MM.1S (cell line): ENCODE results near the gene CTAGE4.
"Not testable (repeated sequence)": the region's sequence is repeated elsewhere in the genome, so short reads cannot be mapped to it uniquely, and the experiment has no call there.

Source experiments
- DNase-seq: peaks from one replicate; pipeline ENCODE4 v3.0.0-alpha.2; 2015
- H2AFZ ChIP-seq: fragments of 300-600 bp; sonication (generic); 2 replicates; pipeline ENCODE4 v1.6.0; 2016; ENCODE audit warnings: antibody characterized with exemption, low read length
- H3F3A ChIP-seq: fragments of 300-600 bp; sonication (generic); 2 replicates; pipeline ENCODE4 v1.6.1; 2016; ENCODE audit warnings: mild to moderate bottlenecking, antibody characterized with exemption, low read length, moderate library complexity, mixed read lengths; ENCODE audit not compliant: insufficient read depth
- H3K27ac ChIP-seq: fragments of 300-600 bp; sonication (generic); 2 replicates; pipeline ENCODE4 v1.5.1; 2016; ENCODE audit warnings: mild to moderate bottlenecking, low read length
- H3K27me3 ChIP-seq: fragments of 300-600 bp; sonication (generic); replicated peaks from 2 replicates; pipeline ENCODE4 v1.6.0; 2016; ENCODE audit warnings: low read length; ENCODE audit not compliant: insufficient read depth
- H3K36me3 ChIP-seq: fragments of 300-600 bp; sonication (generic); replicated peaks from 2 replicates; pipeline ENCODE4 v1.6.1; 2016; ENCODE audit warnings: mild to moderate bottlenecking, low read length, mixed read lengths; ENCODE audit not compliant: insufficient read depth
- H3K4me1 ChIP-seq: fragments of 300-600 bp; sonication (generic); 2 replicates; pipeline ENCODE4 v1.6.1; 2016; ENCODE audit warnings: low read length, mixed read lengths
- H3K4me2 ChIP-seq: fragments of 300-600 bp; sonication (generic); 2 replicates; pipeline ENCODE4 v1.6.0; 2016; ENCODE audit warnings: low read depth, low read length
- H3K4me3 ChIP-seq: fragments of 300-600 bp; sonication (generic); 2 replicates; pipeline ENCODE4 v1.5.1; 2016; ENCODE audit warnings: low read length, mixed read lengths
- H3K79me2 ChIP-seq: fragments of 300-600 bp; sonication (generic); 2 replicates; pipeline ENCODE4 v1.6.1; 2016; ENCODE audit warnings: mixed run types, low read length, mixed read lengths
- H3K9ac ChIP-seq: fragments of 300-600 bp; sonication (generic); 2 replicates; pipeline ENCODE4 v1.6.1; 2016; ENCODE audit warnings: low read length, mixed read lengths
- H3K9me2 ChIP-seq: fragments of 300-600 bp; sonication (generic); replicated peaks from 2 replicates; pipeline ENCODE4 v1.6.1; 2016; ENCODE audit warnings: mild to moderate bottlenecking, low read length, mixed read lengths; ENCODE audit not compliant: insufficient read depth
- H3K9me3 ChIP-seq: fragments of 300-600 bp; sonication (generic); replicated peaks from 2 replicates; pipeline ENCODE4 v1.6.1; 2016; ENCODE audit warnings: mild to moderate bottlenecking, low read length, mixed read lengths; ENCODE audit not compliant: insufficient read depth
- H4K20me1 ChIP-seq: fragments of 300-600 bp; sonication (generic); 2 replicates; pipeline ENCODE4 v1.6.1; 2016; ENCODE audit warnings: mild to moderate bottlenecking, low read length, moderate library complexity, mixed read lengths; ENCODE audit not compliant: insufficient read depth
- CTCF ChIP-seq: fragments of 300-600 bp; sonication (generic); IDR thresholded peaks from 2 replicates; pipeline ENCODE4 v1.5.1; 2016; ENCODE audit warnings: antibody characterized with exemption, low read length, mixed read lengths
- EZH2 ChIP-seq: fragments of 300-600 bp; sonication (generic); optimal IDR thresholded peaks from 2 replicates; pipeline ENCODE3; 2017; ENCODE audit warnings: low read depth, mild to moderate bottlenecking, antibody characterized with exemption, low read length, mixed read lengths
- EZH2phosphoT487 ChIP-seq: fragments of 300-600 bp; sonication (generic); IDR thresholded peaks from 2 replicates; pipeline ENCODE4 v1.6.1; 2018; ENCODE audit warnings: antibody characterized with exemption, low read length

Gene CTAGE4

GRCh38 chr7:144164784-144165183, 18.5 kb upstream of the CTAGE4 start:
- Histone ChIP-seq H3K79me2 (no peaks in the 10 kb centered on the region), H3K9ac (no peak overlapping the region), H3K36me3 (no peaks in the 10 kb centered on the region), H3K27me3 (no peaks in the 10 kb centered on the region), H4K20me1 (no peaks in the 10 kb centered on the region), H3K4me3 (no peak overlapping the region), H3K9me2 (no peaks in the 10 kb centered on the region), H3K9me3 (no peaks in the 10 kb centered on the region), H3K4me1 (no peaks in the 10 kb centered on the region), H3K27ac (no peak overlapping the region), H3K4me2 (no peak overlapping the region), H2AFZ (no peak overlapping the region), H3F3A (no peaks in the 10 kb centered on the region)
- DNase-seq = no peak
- TF ChIP-seq EZH2phosphoT487 (no peak), EZH2 (no peak), CTCF (no peak)

- H3K4me2 ChIP-seq, H3K9me2 ChIP-seq, H3K79me2 ChIP-seq, H4K20me1 ChIP-seq, H3K9ac ChIP-seq, H3K9me3 ChIP-seq, H3K27ac ChIP-seq, DNase-seq, H3F3A ChIP-seq, H3K4me3 ChIP-seq, H2AFZ ChIP-seq, H3K27me3 ChIP-seq, H3K36me3 ChIP-seq, H3K4me1 ChIP-seq: not testable (repeated sequence)
These were observed 11.5 kb upstream of the CTAGE4 start for GRCh38 chr7:144171594-144172350.

GRCh38 chr7:144174613-144175012, 8.7 kb upstream of the CTAGE4 start:
- Histone ChIP-seq H3F3A (no peaks in the 10 kb centered on the region), H3K27ac (no peak overlapping the region), H3K4me1 (no peaks in the 10 kb centered on the region), H3K4me3 (no peak overlapping the region), H3K4me2 (no peak overlapping the region), H3K27me3 (no peaks in the 10 kb centered on the region), H4K20me1 (no peaks in the 10 kb centered on the region), H3K9me3 (no peaks in the 10 kb centered on the region), H3K36me3 (no peaks in the 10 kb centered on the region), H3K9me2 (no peaks in the 10 kb centered on the region), H3K9ac (no peak overlapping the region), H3K79me2 (no peaks in the 10 kb centered on the region), H2AFZ (no peak overlapping the region)
- no peak for DNase-seq
- TF ChIP-seq CTCF (no peak), EZH2 (no peak), EZH2phosphoT487 (no peak)

GRCh38 chr7:144178380-144179164, 4.7 kb upstream of the CTAGE4 start:
- not testable (repeated sequence) for H3K36me3 ChIP-seq, H3K9me2 ChIP-seq, H3K9ac ChIP-seq, H3K79me2 ChIP-seq, H3F3A ChIP-seq, H3K4me2 ChIP-seq, H2AFZ ChIP-seq, H3K27me3 ChIP-seq, H3K4me1 ChIP-seq, H3K27ac ChIP-seq, H3K9me3 ChIP-seq, H4K20me1 ChIP-seq, H3K4me3 ChIP-seq
- peak; percentile 32 for TF ChIP-seq CTCF
- DNase-seq = peak; percentile 27

- not testable (repeated sequence) for H3K9me2 ChIP-seq, H3K4me1 ChIP-seq, H3K79me2 ChIP-seq, H4K20me1 ChIP-seq, H3K4me3 ChIP-seq, H3K36me3 ChIP-seq, H3K27me3 ChIP-seq, H3K4me2 ChIP-seq, H3F3A ChIP-seq, H3K9me3 ChIP-seq, DNase-seq, H3K27ac ChIP-seq, H3K9ac ChIP-seq, H2AFZ ChIP-seq
These were observed 4.1 kb upstream of the CTAGE4 start for GRCh38 chr7:144179165-144179479.
